Measurements from ENCODE around the gene SLC7A5.

SLC7A5 gene

DNA sequence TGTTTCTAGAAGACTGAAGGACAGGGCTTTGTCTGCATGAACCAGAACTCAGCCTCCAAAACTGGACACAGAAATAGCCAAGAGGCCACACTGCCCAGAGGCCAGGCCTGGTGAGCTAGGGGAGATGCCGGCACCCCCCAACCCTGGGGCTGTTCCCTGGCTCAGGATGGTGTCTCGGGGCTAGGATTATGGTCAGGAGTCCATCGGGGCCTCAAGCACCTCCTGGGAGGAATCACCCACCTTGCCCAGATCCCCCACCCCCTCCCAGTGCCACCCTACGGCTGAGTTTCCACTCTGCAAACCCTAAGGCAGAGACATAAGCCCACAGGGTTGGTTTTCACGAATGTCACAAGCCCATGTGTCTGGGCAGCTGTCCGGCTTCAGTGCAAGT is 37.2 kb downstream of the SLC7A5 start:
- no peaks in the 10 kb centered on the region for H3K27me3 ChIP-seq (replicated peaks; ENCODE audit: insufficient read depth, low read length)
- H3F3A ChIP-seq (ENCODE audit: insufficient read depth, low read length) = 0 out of 2 replicates have a peak, but pooled peaks cover 2% of the 10 kb centered on the region
- H3K9ac ChIP-seq (ENCODE audit: low read length) = no peak overlapping the region
- TF ChIP-seq EZH2 (optimal IDR thresholded peaks at IDR 0.05; ENCODE audit: low read depth, low read length) = no peak
- TF ChIP-seq, protein P1, sequence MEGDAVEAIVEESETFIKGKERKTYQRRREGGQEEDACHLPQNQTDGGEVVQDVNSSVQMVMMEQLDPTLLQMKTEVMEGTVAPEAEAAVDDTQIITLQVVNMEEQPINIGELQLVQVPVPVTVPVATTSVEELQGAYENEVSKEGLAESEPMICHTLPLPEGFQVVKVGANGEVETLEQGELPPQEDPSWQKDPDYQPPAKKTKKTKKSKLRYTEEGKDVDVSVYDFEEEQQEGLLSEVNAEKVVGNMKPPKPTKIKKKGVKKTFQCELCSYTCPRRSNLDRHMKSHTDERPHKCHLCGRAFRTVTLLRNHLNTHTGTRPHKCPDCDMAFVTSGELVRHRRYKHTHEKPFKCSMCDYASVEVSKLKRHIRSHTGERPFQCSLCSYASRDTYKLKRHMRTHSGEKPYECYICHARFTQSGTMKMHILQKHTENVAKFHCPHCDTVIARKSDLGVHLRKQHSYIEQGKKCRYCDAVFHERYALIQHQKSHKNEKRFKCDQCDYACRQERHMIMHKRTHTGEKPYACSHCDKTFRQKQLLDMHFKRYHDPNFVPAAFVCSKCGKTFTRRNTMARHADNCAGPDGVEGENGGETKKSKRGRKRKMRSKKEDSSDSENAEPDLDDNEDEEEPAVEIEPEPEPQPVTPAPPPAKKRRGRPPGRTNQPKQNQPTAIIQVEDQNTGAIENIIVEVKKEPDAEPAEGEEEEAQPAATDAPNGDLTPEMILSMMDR (IDR thresholded peaks at IDR 0.05; ENCODE audit: low read length) = no peak
- no peak for TF ChIP-seq EZH2phosphoT487 (IDR thresholded peaks at IDR 0.05; ENCODE audit: low read length)
- no peak overlapping the region for H2AFZ ChIP-seq (ENCODE audit: low read length)
- H3K79me2 ChIP-seq (ENCODE audit: low read length) = no peaks in the 10 kb centered on the region
- H3K9me2 ChIP-seq (replicated peaks; ENCODE audit: insufficient read depth, low read length) = no peaks in the 10 kb centered on the region
- no peaks in the 10 kb centered on the region for H3K36me3 ChIP-seq (replicated peaks; ENCODE audit: insufficient read depth, low read length)
- H3K4me3 ChIP-seq (ENCODE audit: low read length) = no peak overlapping the region
- H4K20me1 ChIP-seq (ENCODE audit: insufficient read depth, low read length) = no peaks in the 10 kb centered on the region
- DNase-seq = no peak
- H3K27ac ChIP-seq (ENCODE audit: low read length) = no peak overlapping the region
- H3K4me2 ChIP-seq (ENCODE audit: low read depth, low read length) = no peak overlapping the region
- no peaks in the 10 kb centered on the region for H3K4me1 ChIP-seq (ENCODE audit: low read length)
- H3K9me3 ChIP-seq (replicated peaks; ENCODE audit: insufficient read depth, low read length) = no peaks in the 10 kb centered on the region

DNA sequence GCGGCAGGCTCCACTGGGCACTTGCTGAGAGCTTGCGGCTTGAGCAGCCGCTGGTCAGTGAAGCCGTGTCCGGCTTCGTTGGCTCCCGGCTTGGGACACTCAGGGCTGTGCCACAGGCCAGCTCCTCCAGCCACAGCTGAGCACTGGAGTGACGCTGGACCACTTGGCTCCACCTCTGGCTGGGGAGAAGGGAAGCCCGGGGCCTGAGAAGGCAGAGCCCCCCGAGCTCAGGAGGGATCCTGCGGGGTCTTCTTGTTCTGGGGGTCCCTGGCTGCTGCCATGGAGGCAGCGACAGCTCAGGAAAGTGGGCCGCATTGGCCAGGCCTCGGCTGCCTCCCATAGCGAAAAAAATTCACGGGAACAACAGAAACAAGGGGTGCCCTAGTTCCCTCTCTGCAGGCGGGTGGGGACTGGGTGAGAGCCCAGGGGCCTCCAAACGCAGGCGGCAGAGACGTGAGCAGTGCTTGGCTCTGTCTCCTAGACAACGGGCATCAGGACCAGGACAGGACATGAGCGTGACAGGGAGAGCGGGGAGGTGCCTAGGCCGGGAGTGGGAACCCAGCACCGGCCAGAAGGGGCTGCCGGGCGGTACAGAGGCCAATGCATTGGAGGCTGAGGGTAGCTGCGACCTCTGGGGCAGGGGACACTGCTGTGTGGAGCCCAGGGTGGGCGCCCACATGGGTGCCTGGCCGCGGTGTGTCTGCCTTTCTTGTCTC is 37.7 kb downstream of the SLC7A5 start:
- Histone ChIP-seq H3K36me3 (replicated peaks; ENCODE audit: insufficient read depth, low read length) (no peaks in the 10 kb centered on the region), H3K27me3 (replicated peaks; ENCODE audit: insufficient read depth, low read length) (no peaks in the 10 kb centered on the region), H3K4me1 (ENCODE audit: low read length) (no peaks in the 10 kb centered on the region), H3K4me2 (ENCODE audit: low read depth, low read length) (no peak overlapping the region), H4K20me1 (ENCODE audit: insufficient read depth, low read length) (no peaks in the 10 kb centered on the region), H3K4me3 (ENCODE audit: low read length) (no peak overlapping the region), H3K79me2 (ENCODE audit: low read length) (no peaks in the 10 kb centered on the region), H3K9me2 (replicated peaks; ENCODE audit: insufficient read depth, low read length) (no peaks in the 10 kb centered on the region), H2AFZ (ENCODE audit: low read length) (no peak overlapping the region), H3K9ac (ENCODE audit: low read length) (no peak overlapping the region), H3K9me3 (replicated peaks; ENCODE audit: insufficient read depth, low read length) (no peaks in the 10 kb centered on the region), H3K27ac (ENCODE audit: low read length) (no peak overlapping the region), H3F3A (ENCODE audit: insufficient read depth, low read length) (0 out of 2 replicates have a peak, but pooled peaks cover 2% of the 10 kb centered on the region)
- no peak for DNase-seq
- TF ChIP-seq, protein P1 (IDR thresholded peaks at IDR 0.05; ENCODE audit: low read length) = no peak
- TF ChIP-seq EZH2 (optimal IDR thresholded peaks at IDR 0.05; ENCODE audit: low read depth, low read length) = no peak
- TF ChIP-seq EZH2phosphoT487 (IDR thresholded peaks at IDR 0.05; ENCODE audit: low read length) = no peak

DNA sequence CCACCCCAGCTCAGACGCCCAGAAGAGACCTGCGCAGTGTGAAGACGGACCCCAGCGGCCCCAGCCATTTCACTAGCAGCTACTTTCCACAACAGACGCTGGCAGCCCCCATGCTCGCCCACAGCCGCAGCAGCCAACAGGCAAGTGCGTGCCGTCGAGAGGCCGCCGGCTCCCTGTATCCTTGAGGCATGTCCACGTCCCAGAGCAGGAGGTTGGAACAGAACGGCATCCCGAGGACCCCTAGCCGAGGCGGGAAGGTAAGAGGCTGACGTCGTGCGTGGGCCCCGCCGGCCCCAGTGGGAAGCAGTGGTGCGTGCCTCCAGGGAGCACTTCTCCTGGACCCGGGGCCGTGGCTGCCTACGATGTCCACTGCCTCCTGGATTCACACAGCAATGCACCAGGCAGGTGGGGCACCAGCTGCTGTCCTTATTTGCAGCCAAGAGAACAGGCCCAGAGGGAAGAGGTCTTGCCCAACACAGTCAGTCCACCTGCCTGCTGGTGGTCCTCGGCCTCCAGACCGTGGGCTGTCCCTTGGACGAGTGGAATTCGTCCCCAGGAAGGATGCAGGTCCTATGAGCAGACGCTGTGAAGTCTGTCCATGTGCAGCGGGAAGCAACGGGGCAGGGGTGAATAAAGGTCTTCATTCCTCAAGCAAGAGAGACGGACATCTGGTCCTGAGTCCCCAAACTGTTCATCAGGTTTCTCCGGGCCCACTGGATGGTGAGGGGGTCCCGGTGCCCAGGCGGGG is 38.5 kb downstream of the SLC7A5 start:
- Histone ChIP-seq H3K9me3 (replicated peaks; ENCODE audit: insufficient read depth, low read length) (no peaks in the 10 kb centered on the region), H3K4me2 (ENCODE audit: low read depth, low read length) (no peak overlapping the region), H3K27me3 (replicated peaks; ENCODE audit: insufficient read depth, low read length) (no peaks in the 10 kb centered on the region), H3K79me2 (ENCODE audit: low read length) (no peaks in the 10 kb centered on the region), H3K9ac (ENCODE audit: low read length) (no peak overlapping the region), H3K4me1 (ENCODE audit: low read length) (no peaks in the 10 kb centered on the region), H3K27ac (ENCODE audit: low read length) (no peak overlapping the region), H2AFZ (ENCODE audit: low read length) (no peak overlapping the region), H3K4me3 (ENCODE audit: low read length) (no peak overlapping the region), H3K36me3 (replicated peaks; ENCODE audit: insufficient read depth, low read length) (no peaks in the 10 kb centered on the region), H3F3A (ENCODE audit: insufficient read depth, low read length) (0 out of 2 replicates have a peak, but pooled peaks cover 2% of the 10 kb centered on the region), H4K20me1 (ENCODE audit: insufficient read depth, low read length) (no peaks in the 10 kb centered on the region), H3K9me2 (replicated peaks; ENCODE audit: insufficient read depth, low read length) (no peaks in the 10 kb centered on the region)
- TF ChIP-seq EZH2phosphoT487 (IDR thresholded peaks at IDR 0.05; ENCODE audit: low read length) (no peak), EZH2 (optimal IDR thresholded peaks at IDR 0.05; ENCODE audit: low read depth, low read length) (no peak)
- TF ChIP-seq, protein P1 (IDR thresholded peaks at IDR 0.05; ENCODE audit: low read length) = no peak
- no peak for DNase-seq

Measured in MM.1S (cell line).